Activated naive CD4-positive, alpha-beta T cell treated with Interleukin-2 at 50 U/mL for 16 hours (primary cell): ENCODE data around the gene FKBP7.
"Not testable (repeated sequence)": the region's sequence is repeated elsewhere in the genome, so short reads cannot be mapped to it uniquely, and the experiment has no call there.

Source experiments
- DNase-seq: peaks from one replicate; pipeline ENCODE4 v3.0.0-alpha.2; 2020

Gene FKBP7

GRCh38 chr2:178478439-178479274 lies at the start of gene FKBP7:
TSS of gene FKBP7 (minus strand) at chr2:178478600. CDS start at chr2:178478499, 101 bp downstream.
- DNase-seq = peak; percentile 83

- no peak for DNase-seq
Observed at GRCh38 chr2:178527592-178527991, 49.2 kb upstream of the FKBP7 start.

GRCh38 chr2:178526256-178526655 lies 47.9 kb upstream of the FKBP7 start:
- no peak for DNase-seq

- DNase-seq = not testable (repeated sequence)
Observed at GRCh38 chr2:178525460-178525859, 47.1 kb upstream of the FKBP7 start.

GRCh38 chr2:178525010-178525409 lies 46.6 kb upstream of the FKBP7 start:
- DNase-seq = not testable (repeated sequence)

GRCh38 chr2:178523596-178524134 lies 45.3 kb upstream of the FKBP7 start:
- DNase-seq = no peak

GRCh38 chr2:178522950-178523595 lies 44.7 kb upstream of the FKBP7 start:
- peak; percentile 84 for DNase-seq

GRCh38 chr2:178521304-178522150 lies 43.1 kb upstream of the FKBP7 start:
- peak; percentile 44 for DNase-seq

- DNase-seq = no peak
Observed at GRCh38 chr2:178517496-178517895, 39.1 kb upstream of the FKBP7 start.

GRCh38 chr2:178514664-178515063 lies 36.3 kb upstream of the FKBP7 start:
- DNase-seq = peak; percentile 43

GRCh38 chr2:178513876-178514275 lies 35.5 kb upstream of the FKBP7 start:
- no peak for DNase-seq

- DNase-seq = no peak
Observed at GRCh38 chr2:178512484-178512883, 34.1 kb upstream of the FKBP7 start.

- no peak for DNase-seq
Observed at GRCh38 chr2:178510384-178510783, 32.0 kb upstream of the FKBP7 start.

GRCh38 chr2:178508646-178509045 lies 30.2 kb upstream of the FKBP7 start:
- no peak for DNase-seq

- DNase-seq = no peak
Observed at GRCh38 chr2:178506949-178507348, 28.5 kb upstream of the FKBP7 start.

GRCh38 chr2:178506524-178506923 lies 28.1 kb upstream of the FKBP7 start:
- no peak for DNase-seq

GRCh38 chr2:178506101-178506500 lies 27.7 kb upstream of the FKBP7 start:
- no peak for DNase-seq

- no peak for DNase-seq
Observed at GRCh38 chr2:178502751-178503150, 24.4 kb upstream of the FKBP7 start.

GRCh38 chr2:178499640-178500039 lies 21.2 kb upstream of the FKBP7 start:
- DNase-seq = no peak

- no peak for DNase-seq
Observed at GRCh38 chr2:178498137-178498536, 19.7 kb upstream of the FKBP7 start.

GRCh38 chr2:178496049-178496448 lies 17.6 kb upstream of the FKBP7 start:
- no peak for DNase-seq

- DNase-seq = no peak
Observed at GRCh38 chr2:178491612-178492011, 13.2 kb upstream of the FKBP7 start.

- DNase-seq = no peak
Observed at GRCh38 chr2:178485356-178485755, 7.0 kb upstream of the FKBP7 start.
